ENCODE measurements around the gene ITGB5. TPM values are rescaled to one million over a fixed set of nuclear protein-coding genes. Genes with fewer than 3 reads are reported as not detected.
A peak's percentile ranks its signal among the peaks of the same experiment; 100 is the strongest.

Gene ITGB5
- total RNA-seq, 6 experiments from 2014 or later = 61.3 to 125 (median 98.4) TPM

- H3K36me3 ChIP-seq = no peaks in the 10 kb centered on the region
- no peak overlapping the region for H3K4me3 ChIP-seq
- no peaks in the 10 kb centered on the region for H3K27me3 ChIP-seq
- 11% methylated on average over 4 of the region's 4 CpGs for WGBS (ENCODE audit: insufficient coverage, low coverage, low lambda C conversion rate, missing lambda C conversion rate)
- no peaks in the 10 kb centered on the region for H3K4me1 ChIP-seq
- intact Hi-C loops (cut with DNase I) = no loop called here
- H3K9me3 ChIP-seq = no peaks in the 10 kb centered on the region
- DNase-seq (peak in 2 of 3 donors; percentile 54 to 64), ATAC-seq (peak; percentile 82 to 87 (median 85))
- H3K27ac ChIP-seq = no peak overlapping the region
- TF ChIP-seq, protein P1, sequence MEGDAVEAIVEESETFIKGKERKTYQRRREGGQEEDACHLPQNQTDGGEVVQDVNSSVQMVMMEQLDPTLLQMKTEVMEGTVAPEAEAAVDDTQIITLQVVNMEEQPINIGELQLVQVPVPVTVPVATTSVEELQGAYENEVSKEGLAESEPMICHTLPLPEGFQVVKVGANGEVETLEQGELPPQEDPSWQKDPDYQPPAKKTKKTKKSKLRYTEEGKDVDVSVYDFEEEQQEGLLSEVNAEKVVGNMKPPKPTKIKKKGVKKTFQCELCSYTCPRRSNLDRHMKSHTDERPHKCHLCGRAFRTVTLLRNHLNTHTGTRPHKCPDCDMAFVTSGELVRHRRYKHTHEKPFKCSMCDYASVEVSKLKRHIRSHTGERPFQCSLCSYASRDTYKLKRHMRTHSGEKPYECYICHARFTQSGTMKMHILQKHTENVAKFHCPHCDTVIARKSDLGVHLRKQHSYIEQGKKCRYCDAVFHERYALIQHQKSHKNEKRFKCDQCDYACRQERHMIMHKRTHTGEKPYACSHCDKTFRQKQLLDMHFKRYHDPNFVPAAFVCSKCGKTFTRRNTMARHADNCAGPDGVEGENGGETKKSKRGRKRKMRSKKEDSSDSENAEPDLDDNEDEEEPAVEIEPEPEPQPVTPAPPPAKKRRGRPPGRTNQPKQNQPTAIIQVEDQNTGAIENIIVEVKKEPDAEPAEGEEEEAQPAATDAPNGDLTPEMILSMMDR (IDR thresholded peaks at IDR 0.05) = peak; percentile 75 to 83 (median 78)
- TF ChIP-seq POLR2A (IDR thresholded peaks at IDR 0.05) = no peak
These were observed 41.4 kb upstream of the ITGB5 start for GRCh38 chr3:124928333-124929202.

- DNase-seq (no peak), ATAC-seq (no peak)
- intact Hi-C loops (cut with DNase I) = no loop called here
- Histone ChIP-seq H3K9me3 (no peaks in the 10 kb centered on the region), H3K27me3 (no peaks in the 10 kb centered on the region), H3K36me3 (no peaks in the 10 kb centered on the region), H3K4me1 (no peaks in the 10 kb centered on the region), H3K4me3 (no peak overlapping the region), H3K27ac (no peak overlapping the region)
- TF ChIP-seq POLR2A (IDR thresholded peaks at IDR 0.05) = no peak
- TF ChIP-seq, protein P1 (IDR thresholded peaks at IDR 0.05) = no peak
- 93% methylated on average over 2 of the region's 2 CpGs for WGBS (ENCODE audit: insufficient coverage, low coverage, low lambda C conversion rate, missing lambda C conversion rate)
These were observed 40.4 kb upstream of the ITGB5 start for GRCh38 chr3:124927574-124928045.

DNA sequence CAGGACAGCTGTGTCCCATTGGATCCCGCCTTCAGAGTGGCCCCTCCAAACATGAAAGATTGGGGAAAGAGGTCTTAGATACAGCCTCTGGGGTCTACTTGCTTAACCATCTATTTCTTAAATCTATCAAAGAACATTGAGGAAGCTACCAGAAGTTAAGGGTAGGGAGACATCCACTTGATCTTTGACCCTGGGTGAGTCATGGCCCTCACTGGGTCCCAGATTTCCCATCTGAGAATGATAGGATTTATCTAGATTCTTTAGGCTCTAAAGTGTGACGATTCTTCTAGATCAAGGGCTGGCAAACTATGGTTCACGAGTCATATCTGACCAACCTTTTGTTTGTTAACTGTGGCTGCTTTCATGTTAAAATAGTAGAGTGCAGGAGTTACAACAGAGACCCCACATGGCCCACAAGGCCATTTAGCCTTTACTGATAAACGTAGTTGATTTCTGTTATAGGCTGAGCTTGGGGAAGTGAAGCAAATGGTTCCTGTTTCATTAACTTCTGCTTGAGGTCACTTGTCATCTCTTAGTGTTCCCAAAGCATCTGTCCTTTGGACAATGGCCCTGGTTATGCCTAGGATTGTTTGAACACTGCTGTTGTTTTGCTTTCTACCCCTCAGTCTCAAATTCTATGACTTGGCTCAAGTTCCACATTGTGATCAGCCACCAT is 39.4 kb upstream of the ITGB5 start:
- TF ChIP-seq POLR2A (IDR thresholded peaks at IDR 0.05) = no peak
- TF ChIP-seq, protein P1 (IDR thresholded peaks at IDR 0.05) = no peak
- intact Hi-C loops (cut with DNase I) = no loop called here

GRCh38 chr3:124924741-124925140 is 37.6 kb upstream of the ITGB5 start:
- intact Hi-C loops (cut with DNase I) = no loop called here
- no peaks in the 10 kb centered on the region for H3K36me3 ChIP-seq
- TF ChIP-seq, protein P1 (IDR thresholded peaks at IDR 0.05) = no peak
- TF ChIP-seq POLR2A (IDR thresholded peaks at IDR 0.05) = no peak

More for the DNA sequence above, 39.4 kb upstream of the ITGB5 start:
- no peak overlapping the region for H3K27ac ChIP-seq
- DNase-seq = no peak
- H3K4me3 ChIP-seq = no peak overlapping the region
- H3K9me3 ChIP-seq = no peaks in the 10 kb centered on the region
- no peaks in the 10 kb centered on the region for H3K27me3 ChIP-seq
- 79% methylated on average over 4 of the region's 4 CpGs for WGBS (ENCODE audit: insufficient coverage, low coverage, low lambda C conversion rate, missing lambda C conversion rate)
- no peaks in the 10 kb centered on the region for H3K4me1 ChIP-seq
- H3K36me3 ChIP-seq = no peaks in the 10 kb centered on the region
- peak in 3 of 4 donors; percentile 26 to 47 (median 30) for ATAC-seq

More at GRCh38 chr3:124924741-124925140, 37.6 kb upstream of the ITGB5 start:
- no peak overlapping the region for H3K4me3 ChIP-seq
- DNase-seq = no peak
- H3K27ac ChIP-seq = no peak overlapping the region
- H3K9me3 ChIP-seq = no peaks in the 10 kb centered on the region
- no peak for ATAC-seq
- H3K4me1 ChIP-seq = peaks cover 0 to 3% (median 0%) of the 10 kb centered on the region in 4 donors
- 91% methylated on average over 2 of the region's 2 CpGs for WGBS (ENCODE audit: insufficient coverage, low coverage, low lambda C conversion rate, missing lambda C conversion rate)
- H3K27me3 ChIP-seq = no peaks in the 10 kb centered on the region

Measured in right lobe of liver (tissue), 6 donors.